Left ventricle myocardium inferior (tissue), 1 donor: ENCODE data around the gene GRB2. TPM values are rescaled to one million over a fixed set of nuclear protein-coding genes. Genes with fewer than 3 reads are reported as not detected.

Experiments
- DNase-seq: peaks from one replicate; pipeline ENCODE4 v3.0.0-alpha.2; 2020
- H3K27ac ChIP-seq: fragments of 200-600 bp; replicated peaks from 2 replicates; pipeline ENCODE4 v1.8.0; 2021
- H3K27me3 ChIP-seq: fragments of 200-600 bp; 2 replicates; pipeline ENCODE4 v1.8.0; 2021; ENCODE audit warnings: low read depth
- H3K36me3 ChIP-seq: fragments of 200-600 bp; 2 replicates; pipeline ENCODE4 v1.8.0; 2021
- H3K4me1 ChIP-seq: fragments of 200-600 bp; 2 replicates; pipeline ENCODE4 v1.8.0; 2021
- H3K4me3 ChIP-seq: fragments of 200-600 bp; 2 replicates; pipeline ENCODE4 v1.8.0; 2021; ENCODE audit warnings: mild to moderate bottlenecking, moderate library complexity
- H3K9me3 ChIP-seq: fragments of 200-600 bp; replicated peaks from 2 replicates; pipeline ENCODE4 v1.8.0; 2021
- intact Hi-C: fragments of 100-400 bp; cut with micrococcal nuclease; formaldehyde crosslinking; loops from one replicate; pipeline ENCODE4 v1.11.0; 2022
- microRNA-seq: library from miRNA; unstranded; fragments of <30 nt; microRNA quantifications from one replicate; pipeline ENCODE4 v1.2.0, GENCODE V29; 2020
- total RNA-seq: library from RNA; stranded (reverse); fragmentation: NEBNext Ultra II Directional; extraction: Animal tissue kit (Norgen Biotek cat#: 25700); gene quantifications from one replicate; pipeline ENCODE4 v1.2.1, GENCODE V29; 2021
- TF ChIP-seq, protein P1 (sequence below): fragments of 200-600 bp; IDR thresholded peaks from 2 replicates; pipeline ENCODE4 v1.8.0; 2021; ENCODE audit warnings: antibody characterized with exemption, mild to moderate bottlenecking, borderline replicate concordance
- donor health status: DM: no; HTN: yes; CAD: no; lungs with severe emphysema.

The GRB2 gene
- total RNA-seq, 1 donor from 2014 or later = 42.2 TPM

DNA sequence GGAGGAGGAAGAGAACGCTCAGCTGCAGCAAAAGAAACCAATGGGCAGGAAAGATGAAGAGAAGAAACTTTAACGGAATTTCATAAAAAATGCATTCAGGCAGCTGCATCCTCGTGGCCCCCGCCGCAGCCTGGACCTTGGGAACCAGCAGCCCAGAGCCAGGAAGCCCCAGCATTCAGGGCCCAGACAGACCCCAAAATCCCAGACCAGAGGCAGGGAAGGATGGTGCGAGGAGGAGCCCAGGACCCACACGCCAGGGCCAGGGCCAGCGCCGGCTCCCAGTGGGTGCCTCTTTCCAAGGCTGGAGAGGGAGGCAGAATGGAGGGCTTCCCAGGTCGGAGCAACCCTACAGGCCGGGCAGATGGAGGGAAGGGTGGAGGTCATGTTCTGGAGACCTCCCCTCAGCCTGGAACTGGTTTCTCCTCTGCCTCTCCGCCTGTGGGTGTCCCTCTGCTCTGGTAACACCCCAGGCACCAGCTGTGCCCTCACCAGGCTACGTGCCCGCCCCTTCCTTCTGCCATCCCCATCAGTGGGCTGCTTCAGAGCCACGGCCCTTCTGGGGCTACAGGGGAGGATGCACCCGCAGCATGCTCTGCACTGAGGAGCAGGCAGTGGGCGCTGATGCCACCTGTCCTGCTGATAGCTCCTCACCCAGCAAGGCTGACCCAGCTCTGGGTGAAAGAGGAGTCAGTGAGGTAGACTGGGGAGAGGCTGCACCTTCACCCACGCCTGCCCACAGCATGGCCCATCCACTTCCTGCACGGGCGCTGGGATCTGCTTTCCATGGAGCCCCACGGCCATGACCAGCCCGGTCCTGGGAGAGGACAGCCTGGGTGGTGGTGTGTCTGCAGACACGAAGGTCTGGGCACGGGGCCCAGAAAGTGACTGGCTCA is 133.3 kb downstream of the GRB2 start:
- intact Hi-C loops = no loop called here
- TF ChIP-seq, protein P1, sequence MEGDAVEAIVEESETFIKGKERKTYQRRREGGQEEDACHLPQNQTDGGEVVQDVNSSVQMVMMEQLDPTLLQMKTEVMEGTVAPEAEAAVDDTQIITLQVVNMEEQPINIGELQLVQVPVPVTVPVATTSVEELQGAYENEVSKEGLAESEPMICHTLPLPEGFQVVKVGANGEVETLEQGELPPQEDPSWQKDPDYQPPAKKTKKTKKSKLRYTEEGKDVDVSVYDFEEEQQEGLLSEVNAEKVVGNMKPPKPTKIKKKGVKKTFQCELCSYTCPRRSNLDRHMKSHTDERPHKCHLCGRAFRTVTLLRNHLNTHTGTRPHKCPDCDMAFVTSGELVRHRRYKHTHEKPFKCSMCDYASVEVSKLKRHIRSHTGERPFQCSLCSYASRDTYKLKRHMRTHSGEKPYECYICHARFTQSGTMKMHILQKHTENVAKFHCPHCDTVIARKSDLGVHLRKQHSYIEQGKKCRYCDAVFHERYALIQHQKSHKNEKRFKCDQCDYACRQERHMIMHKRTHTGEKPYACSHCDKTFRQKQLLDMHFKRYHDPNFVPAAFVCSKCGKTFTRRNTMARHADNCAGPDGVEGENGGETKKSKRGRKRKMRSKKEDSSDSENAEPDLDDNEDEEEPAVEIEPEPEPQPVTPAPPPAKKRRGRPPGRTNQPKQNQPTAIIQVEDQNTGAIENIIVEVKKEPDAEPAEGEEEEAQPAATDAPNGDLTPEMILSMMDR = no peak
- peak overlapping the region; percentile 90 for H3K4me3 ChIP-seq

DNA sequence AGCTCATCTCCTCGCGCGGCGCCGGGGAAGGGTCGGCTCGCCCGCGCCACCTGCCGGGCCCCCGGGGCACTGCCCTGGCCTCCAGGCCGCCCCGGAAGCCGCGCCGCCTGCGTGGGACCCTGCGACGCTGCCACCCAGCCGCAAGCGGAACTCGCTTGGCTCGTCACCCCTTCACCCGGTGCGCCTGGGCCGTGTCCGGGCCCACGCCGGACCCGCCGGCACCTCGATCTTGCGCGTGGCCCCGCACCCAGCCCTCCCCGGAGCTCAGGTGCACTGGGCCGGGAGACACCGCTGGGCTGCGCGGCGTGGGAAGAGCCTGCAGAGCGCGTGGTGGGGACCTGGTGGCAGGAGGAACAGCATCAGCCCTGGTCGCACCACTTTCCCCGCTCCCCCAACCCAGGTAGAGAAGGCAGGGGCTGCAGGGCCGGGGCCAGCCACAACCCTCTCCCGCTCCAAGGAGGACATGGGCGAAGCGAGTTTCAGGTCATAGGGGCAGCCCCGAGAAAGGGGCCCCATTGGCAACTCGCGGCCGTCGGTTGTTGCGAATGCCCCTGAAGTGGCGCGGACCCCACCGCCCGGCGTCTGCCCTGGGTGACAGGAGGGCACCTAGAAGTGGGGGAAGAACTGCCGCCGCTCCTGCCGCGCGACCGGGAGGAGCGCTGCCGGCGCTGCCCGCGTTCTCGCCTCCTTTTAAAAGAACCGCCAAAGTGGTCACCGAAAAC is 134.1 kb downstream of the GRB2 start:
- Histone ChIP-seq H3K27me3 (no peaks in the 10 kb centered on the region), H3K4me1 (peaks cover 47% of the 10 kb centered on the region), H3K27ac (peak overlapping the region; percentile 97), H3K4me3 (peak overlapping the region; percentile 90), H3K9me3 (no peaks in the 10 kb centered on the region), H3K36me3 (peaks cover 16% of the 10 kb centered on the region)
- TF ChIP-seq, protein P1 = peak; percentile 83
- peak; percentile 85 for DNase-seq
- intact Hi-C loops = no loop called here

More for the DNA sequence above, 133.3 kb downstream of the GRB2 start:
- peaks cover 46% of the 10 kb centered on the region for H3K4me1 ChIP-seq
- H3K9me3 ChIP-seq = no peaks in the 10 kb centered on the region
- H3K36me3 ChIP-seq = peaks cover 12% of the 10 kb centered on the region
- no peaks in the 10 kb centered on the region for H3K27me3 ChIP-seq
- peak; percentile 71 for DNase-seq
- H3K27ac ChIP-seq = peak overlapping the region; percentile 97

DNA sequence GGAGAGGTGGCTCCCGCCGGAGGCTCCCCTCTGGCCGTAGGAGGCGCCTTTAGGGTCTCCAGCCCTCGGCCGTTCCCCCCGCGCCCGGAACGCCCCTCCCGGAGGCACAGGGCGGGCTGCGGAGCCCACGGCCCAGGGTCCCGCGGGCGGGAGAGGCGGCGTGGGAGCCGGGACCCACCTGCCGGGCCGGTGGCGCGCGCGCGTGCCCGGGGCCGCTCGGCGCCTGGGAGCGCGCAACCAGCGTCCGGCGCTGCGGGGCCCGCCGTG is 134.6 kb downstream of the GRB2 start, which contains the start of gene MIF4GD:
Gene MIF4GD (minus strand): TSS at position 266 of the 267 bp plus-strand sequence. CDS start 1,036 bp downstream, outside the sequence.
- H3K27ac ChIP-seq = peak within 1 kb of the TSS; percentile 97
- TF ChIP-seq, protein P1 = no peak
- peaks cover 47% of the 10 kb centered on the region for H3K4me1 ChIP-seq
- no peaks in the 10 kb centered on the region for H3K9me3 ChIP-seq
- peak within 1 kb of the TSS; percentile 90 for H3K4me3 ChIP-seq
- intact Hi-C loops = no loop called here
- no peaks in the 10 kb centered on the region for H3K27me3 ChIP-seq
- peaks cover 21% of the 10 kb centered on the region for H3K36me3 ChIP-seq
- no peak for DNase-seq

DNA sequence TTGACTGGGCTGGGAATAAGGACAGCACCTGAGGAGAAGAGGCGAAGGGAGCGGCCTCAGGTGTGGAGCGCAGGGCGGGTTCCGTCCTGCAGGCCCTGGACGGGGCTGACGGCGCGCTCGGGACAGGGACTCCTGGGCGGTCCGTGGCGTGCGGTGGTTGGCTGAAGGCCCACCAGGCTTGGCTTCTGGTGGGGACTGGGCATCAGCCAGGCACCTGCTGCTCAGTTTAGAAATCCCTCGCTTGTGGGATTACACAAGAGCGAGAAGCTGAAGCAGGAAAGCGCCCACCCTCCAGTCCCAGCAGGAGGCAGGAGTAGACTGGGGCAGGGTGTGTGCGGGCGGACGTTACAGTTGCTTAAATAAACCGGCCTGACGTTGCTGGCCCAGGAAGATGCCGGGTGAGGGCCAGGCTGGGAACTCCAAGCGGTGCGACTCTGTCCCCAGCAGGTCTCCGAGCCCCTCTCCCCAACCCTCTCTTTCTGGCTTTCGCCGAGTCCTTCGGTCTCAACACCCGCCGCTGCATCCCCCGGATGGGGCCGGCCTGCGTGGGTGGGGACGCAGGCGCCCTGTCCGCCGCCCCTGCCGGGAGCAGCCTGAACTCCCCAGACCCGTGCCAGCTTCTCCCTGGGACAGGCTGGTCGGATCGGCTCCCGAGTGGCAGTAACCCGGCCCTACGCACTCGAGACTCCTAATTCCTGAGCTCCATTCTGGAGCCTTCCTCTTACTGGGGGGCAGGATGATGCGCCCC is 135.1 kb downstream of the GRB2 start:
- H3K27ac ChIP-seq = peak overlapping the region; percentile 97
- intact Hi-C loops = no loop called here
- peaks cover 26% of the 10 kb centered on the region for H3K36me3 ChIP-seq
- H3K4me3 ChIP-seq = peak overlapping the region; percentile 90
- H3K27me3 ChIP-seq = no peaks in the 10 kb centered on the region
- TF ChIP-seq, protein P1 = peak; percentile 15
- DNase-seq = peak; percentile 62
- H3K4me1 ChIP-seq = peaks cover 47% of the 10 kb centered on the region
- H3K9me3 ChIP-seq = no peaks in the 10 kb centered on the region

DNA sequence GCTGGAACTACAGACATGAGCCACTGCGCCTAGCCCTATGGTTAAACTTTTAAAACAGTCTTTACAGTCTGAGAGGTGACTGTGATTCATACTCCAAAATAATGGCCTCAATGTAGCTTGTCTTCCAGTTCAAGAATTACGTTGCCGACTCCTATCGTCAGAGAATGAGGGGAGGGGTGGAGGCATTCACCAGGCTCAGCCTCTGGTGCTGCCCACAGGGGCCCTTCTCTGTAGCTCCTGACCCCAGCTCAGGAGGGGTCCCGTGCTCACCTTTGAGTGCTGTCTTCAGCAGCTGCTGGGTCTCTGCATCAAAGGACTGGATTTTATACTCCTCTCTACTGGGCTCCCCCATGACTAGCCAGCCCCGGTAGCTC is 135.6 kb downstream of the GRB2 start:
- Histone ChIP-seq H3K27ac (peak overlapping the region; percentile 97), H3K4me3 (peak overlapping the region; percentile 90), H3K9me3 (no peaks in the 10 kb centered on the region), H3K4me1 (peaks cover 47% of the 10 kb centered on the region), H3K36me3 (peaks cover 31% of the 10 kb centered on the region), H3K27me3 (no peaks in the 10 kb centered on the region)
- intact Hi-C loops = no loop called here
- no peak for DNase-seq
- TF ChIP-seq, protein P1 = no peak

Small RNAs within 50 kb of the gene (microRNA-seq; reads per million reads assigned to microRNA genes)
- not detected for gene MIR3678

Other genes with a start within 250 kb of the GRB2 start
- 183 TPM for gene SUMO2, start 222.7 kb downstream of the GRB2 start, total RNA-seq
- gene NUP85, start 200.0 kb downstream of the GRB2 start, total RNA-seq = 21.2 TPM
- 18.8 TPM for gene GGA3, start 144.1 kb downstream of the GRB2 start, total RNA-seq
- 115 TPM for gene MRPS7, start 143.8 kb downstream of the GRB2 start, total RNA-seq
- 11.9 TPM for gene MIF4GD, start 134.4 kb downstream of the GRB2 start, total RNA-seq
- 16.0 TPM for gene SLC25A19, start 116.2 kb downstream of the GRB2 start, total RNA-seq
- 38.8 TPM for gene TMEM94, start 51.0 kb upstream of the GRB2 start, total RNA-seq
- 34.3 TPM for gene CASKIN2, start 109.9 kb upstream of the GRB2 start, total RNA-seq
- gene TSEN54, start 110.8 kb upstream of the GRB2 start, total RNA-seq = 6.8 TPM
- gene LLGL2, start 120.0 kb upstream of the GRB2 start, total RNA-seq = 2.0 TPM
- 43.0 TPM for gene MYO15B, start 182.1 kb upstream of the GRB2 start, total RNA-seq
- 14.0 TPM for gene SMIM5, start 227.8 kb upstream of the GRB2 start, total RNA-seq